ENCODE data around the gene ADAMTS17. TPM values are rescaled to one million over a fixed set of nuclear protein-coding genes. Genes with fewer than 3 reads are reported as not detected.

Gene ADAMTS17
- total and polyA plus RNA-seq, 2 experiments from 2014 or later = 3.7 to 4.4 TPM

GRCh38 chr15:100234158-100235029, 107.4 kb downstream of the ADAMTS17 start:
- no peak for DNase-seq (ENCODE audit: low spot score)
- WGBS (ENCODE audit: low lambda C conversion rate, missing lambda C conversion rate) = 62% methylated on average over 20 of the region's 20 CpGs
- no peak overlapping the region for H3K4me2 ChIP-seq
- H3K36me3 ChIP-seq (replicated peaks; ENCODE audit: insufficient read depth, low read depth) = no peaks in the 10 kb centered on the region
- no peaks in the 10 kb centered on the region for H3K27me3 ChIP-seq
- no peaks in the 10 kb centered on the region for H3K9me2 ChIP-seq (replicated peaks; ENCODE audit: insufficient read depth)
- no peak overlapping the region for H3K27ac ChIP-seq
- H3K79me2 ChIP-seq = no peaks in the 10 kb centered on the region
- H2AFZ ChIP-seq = no peak overlapping the region
- no peak overlapping the region for H3K4me3 ChIP-seq
- H4K20me1 ChIP-seq (ENCODE audit: insufficient read depth, poor library complexity, severe bottlenecking) = no peaks in the 10 kb centered on the region
- no peaks in the 10 kb centered on the region for H3K4me1 ChIP-seq (ENCODE audit: insufficient read depth)
- TF ChIP-seq CTCF (IDR thresholded peaks at IDR 0.05; ENCODE audit: poor library complexity) (no peak), EZH2phosphoT487 (IDR thresholded peaks at IDR 0.05; ENCODE audit: low read depth, severe bottlenecking, unreplicated experiment) (no peak), EZH2 (IDR thresholded peaks at IDR 0.05; ENCODE audit: borderline replicate concordance) (no peak)
- no peaks in the 10 kb centered on the region for H3K9me3 ChIP-seq (ENCODE audit: low read depth)

GRCh38 chr15:100230784-100231183, 111.0 kb downstream of the ADAMTS17 start:
- no peaks in the 10 kb centered on the region for H3K27me3 ChIP-seq
- no peak overlapping the region for H3K27ac ChIP-seq
- H3K79me2 ChIP-seq = no peaks in the 10 kb centered on the region
- no peak overlapping the region for H3K4me2 ChIP-seq
- no peak overlapping the region for H2AFZ ChIP-seq
- no peaks in the 10 kb centered on the region for H3K9me3 ChIP-seq (ENCODE audit: low read depth)
- H3K4me1 ChIP-seq (ENCODE audit: insufficient read depth) = no peaks in the 10 kb centered on the region
- no peak overlapping the region for H3K4me3 ChIP-seq
- no peaks in the 10 kb centered on the region for H3K36me3 ChIP-seq (replicated peaks; ENCODE audit: insufficient read depth, low read depth)
- H4K20me1 ChIP-seq (ENCODE audit: insufficient read depth, poor library complexity, severe bottlenecking) = no peaks in the 10 kb centered on the region
- 83% methylated on average over 4 of the region's 4 CpGs for WGBS (ENCODE audit: low lambda C conversion rate, missing lambda C conversion rate)
- H3K9me2 ChIP-seq (replicated peaks; ENCODE audit: insufficient read depth) = no peaks in the 10 kb centered on the region
- DNase-seq (ENCODE audit: low spot score) = no peak
- no peak for TF ChIP-seq EZH2phosphoT487 (IDR thresholded peaks at IDR 0.05; ENCODE audit: low read depth, severe bottlenecking, unreplicated experiment)
- no peak for TF ChIP-seq CTCF (IDR thresholded peaks at IDR 0.05; ENCODE audit: poor library complexity)
- no peak for TF ChIP-seq EZH2 (IDR thresholded peaks at IDR 0.05; ENCODE audit: borderline replicate concordance)

- Histone ChIP-seq H3K9me2 (replicated peaks; ENCODE audit: insufficient read depth) (no peaks in the 10 kb centered on the region), H3K9me3 (ENCODE audit: low read depth) (no peaks in the 10 kb centered on the region), H3K79me2 (no peaks in the 10 kb centered on the region), H2AFZ (no peak overlapping the region), H3K27me3 (no peaks in the 10 kb centered on the region), H4K20me1 (ENCODE audit: insufficient read depth, poor library complexity, severe bottlenecking) (no peaks in the 10 kb centered on the region), H3K36me3 (replicated peaks; ENCODE audit: insufficient read depth, low read depth) (no peaks in the 10 kb centered on the region), H3K27ac (no peak overlapping the region), H3K4me3 (no peak overlapping the region), H3K4me1 (ENCODE audit: insufficient read depth) (no peaks in the 10 kb centered on the region), H3K4me2 (no peak overlapping the region)
- WGBS (ENCODE audit: low lambda C conversion rate, missing lambda C conversion rate) = 87% methylated on average over 9 of the region's 9 CpGs
- TF ChIP-seq CTCF (IDR thresholded peaks at IDR 0.05; ENCODE audit: poor library complexity) = no peak
- no peak for TF ChIP-seq EZH2 (IDR thresholded peaks at IDR 0.05; ENCODE audit: borderline replicate concordance)
- TF ChIP-seq EZH2phosphoT487 (IDR thresholded peaks at IDR 0.05; ENCODE audit: low read depth, severe bottlenecking, unreplicated experiment) = no peak
- DNase-seq (ENCODE audit: low spot score) = no peak
Observed at GRCh38 chr15:100229181-100230163, 112.3 kb downstream of the ADAMTS17 start.

All from hepatocyte (in vitro differentiated cells).